HCT116 (cell line): ENCODE measurements around the gene IMMP2L. TPM values are rescaled to one million over a fixed set of nuclear protein-coding genes. Genes with fewer than 3 reads are reported as not detected.

ENCODE experiments used
- ATAC-seq: fragments of 200-7000 bp; cut with Tn5 transposase; 2 replicates; pipeline ENCODE4 v1.9.1; 2020; ENCODE audit warnings: mild to moderate bottlenecking, moderate library complexity
- BruUV-seq: library from RNA; stranded (reverse); fragments of 400-500 nt; replicated peaks from 2 replicates; lab custom pipeline; 2021; lab: Mats Ljungman, UMichigan
- CTCF ChIA-PET: fragments of 300-600 bp; sonication (Branson Sonifier 250); formaldehyde crosslinking; loops from one replicate; lab custom pipeline; 2021; ENCODE audit warnings: antibody characterized with exemption; lab: Charles Lee
- POLR2A ChIA-PET: fragments of 300-600, 350-600 bp; sonication (Branson Sonifier 250); formaldehyde crosslinking; loops from one replicate; lab custom pipeline; 2021; ENCODE audit warnings: antibody characterized with exemption; lab: Charles Lee
- RAD21 ChIA-PET, 2 experiments: fragments of 300-600 bp; sonication (Branson Sonifier 250); formaldehyde crosslinking; loops; one replicate each; lab custom pipeline; 2023; ENCODE audit warnings: low total read pairs in 2 of 2; ENCODE audit not compliant: uncharacterized antibody in 2 of 2, unreplicated experiment in 2 of 2, low non-redundant PET in 1 of 2; lab: Charles Lee
- DNase-seq: peaks from one replicate; pipeline ENCODE4 v3.0.0-alpha.2; 2010; ENCODE audit warnings: low read depth, low spot score
- H2AFZ ChIP-seq: fragments of 200-600 bp; shearing (Covaris generic), sonication (generic); 2 replicates; pipeline ENCODE4 v1.6.1; 2017; ENCODE audit warnings: low read depth, mixed run types, mixed read lengths, antibody characterized with exemption, low read length; ENCODE audit not compliant: poor library complexity, severe bottlenecking
- H3K27ac ChIP-seq: 2 replicates; pipeline ENCODE4 v1.5.1; 2012; ENCODE audit warnings: low read depth, low read length
- H3K27me3 ChIP-seq: fragments of 200-600 bp; sonication (generic); 2 replicates; pipeline ENCODE4 v1.6.1; 2016; ENCODE audit warnings: mixed run types, low read length, mixed read lengths; ENCODE audit not compliant: insufficient read depth
- H3K36me3 ChIP-seq, 2 experiments: fragments of 200-500 bp in 1 of 2; fragments of 200-600 bp in 1 of 2; sonication (Bioruptor generic) in 1 of 2; sonication (generic) in 1 of 2; 2 replicates each; pipeline versions ENCODE4 v1.5.1 to v1.6.1; 2014 to 2016; ENCODE audit warnings: low read length in 2 of 2, inconsistent platforms in 1 of 2, mixed read lengths in 1 of 2, mixed run types in 1 of 2; ENCODE audit not compliant: insufficient read depth in 2 of 2, control insufficient read depth in 1 of 2
- H3K4me1 ChIP-seq, 2 experiments: fragments of 200-600 bp in 1 of 2; sonication (generic) in 1 of 2; 2 replicates each; pipeline versions ENCODE4 v1.5.1 to v1.6.1; 2012 to 2017; ENCODE audit warnings: low read length in 2 of 2, inconsistent platforms in 1 of 2, mild to moderate bottlenecking in 1 of 2, mixed read lengths in 1 of 2, mixed run types in 1 of 2, moderate library complexity in 1 of 2; ENCODE audit not compliant: insufficient read depth in 2 of 2, control insufficient read depth in 1 of 2
- H3K4me2 ChIP-seq: fragments of 200-600 bp; sonication (generic); 2 replicates; pipeline ENCODE4 v1.6.1; 2017; ENCODE audit warnings: mixed run types, low read length, mixed read lengths
- H3K4me3 ChIP-seq, 2 experiments: fragments of 200-600 bp in 1 of 2; sonication (generic) in 1 of 2; replicated peaks in 1 of 2; 2 replicates each; pipeline ENCODE4 v1.5.1; 2011 to 2016; ENCODE audit warnings: low read length in 2 of 2, control low read depth in 1 of 2, low read depth in 1 of 2, mild to moderate bottlenecking in 1 of 2, mixed read lengths in 1 of 2, mixed run types in 1 of 2
- H3K79me2 ChIP-seq: fragments of 200-600 bp; sonication (generic); 2 replicates; pipeline ENCODE4 v1.6.1; 2017; ENCODE audit warnings: mild to moderate bottlenecking, mixed run types, low read length, moderate library complexity, mixed read lengths; ENCODE audit not compliant: insufficient read depth
- H3K9ac ChIP-seq: fragments of 200-600 bp; sonication (generic); 2 replicates; pipeline ENCODE4 v1.6.1; 2016; ENCODE audit warnings: low read length, mixed read lengths
- H3K9me2 ChIP-seq: fragments of 200-600 bp; sonication (generic), shearing (Covaris generic); 2 replicates; pipeline ENCODE4 v1.6.1; 2017; ENCODE audit warnings: mixed run types, mild to moderate bottlenecking, moderate library complexity; ENCODE audit not compliant: insufficient read depth
- H3K9me3 ChIP-seq, 2 experiments: fragments of 200-500 bp in 1 of 2; fragments of 200-600 bp in 1 of 2; sonication (Bioruptor generic) in 1 of 2; sonication (generic) in 1 of 2; 2 replicates each; pipeline ENCODE4 v1.6.1; 2014 to 2017; ENCODE audit warnings: low read length in 2 of 2, mixed read lengths in 2 of 2, inconsistent platforms in 1 of 2, low read depth in 1 of 2, mild to moderate bottlenecking in 1 of 2, mixed run types in 1 of 2, moderate library complexity in 1 of 2; ENCODE audit not compliant: control insufficient read depth in 1 of 2, insufficient read depth in 1 of 2
- H4K20me1 ChIP-seq: fragments of 200-600 bp; sonication (generic), shearing (Covaris generic); 2 replicates; pipeline ENCODE4 v1.6.1; 2017; ENCODE audit warnings: mixed run types, mild to moderate bottlenecking, moderate library complexity; ENCODE audit not compliant: insufficient read depth
- ATF3 ChIP-seq: IDR thresholded peaks from 2 replicates; pipeline ENCODE4 v1.6.1; 2012
- ELF1 ChIP-seq: IDR thresholded peaks from 2 replicates; pipeline ENCODE4 v1.6.1; 2012; ENCODE audit warnings: low read depth, borderline replicate concordance
- EZH2 ChIP-seq: fragments of 200-600 bp; sonication (generic); IDR thresholded peaks from 2 replicates; pipeline ENCODE4 v1.6.1; 2017; ENCODE audit warnings: antibody characterized with exemption, mixed run types
- FOSL1 ChIP-seq: IDR thresholded peaks from 2 replicates; pipeline ENCODE4 v1.6.1; 2012; ENCODE audit warnings: low read depth
- SIN3A ChIP-seq: IDR thresholded peaks from 2 replicates; pipeline ENCODE4 v1.6.1; 2012; ENCODE audit warnings: low read depth
- SRF ChIP-seq: IDR thresholded peaks from 2 replicates; pipeline ENCODE4 v1.6.1; 2012; ENCODE audit warnings: low read depth
- ZBTB33 ChIP-seq: IDR thresholded peaks from 2 replicates; pipeline ENCODE4 v1.6.1; 2011; ENCODE audit warnings: mild to moderate bottlenecking, low read length, moderate library complexity; ENCODE audit not compliant: insufficient replicate concordance; ENCODE audit errors: extremely low read depth
- intact Hi-C: fragments of 100-400 bp; cut with micrococcal nuclease; formaldehyde crosslinking; loops from 2 replicates; pipeline ENCODE4 v1.10.0; 2022
- total RNA-seq: library from RNA; stranded (reverse); gene quantifications from one replicate; pipeline ENCODE4 v1.2.1, GENCODE V29; 2021; ENCODE audit not compliant: unreplicated experiment

IMMP2L gene
- total RNA-seq, 1 experiment from 2014 or later: 21.1 TPM

- CTCF ChIA-PET: no interaction called here
- no peak for ATAC-seq
- POLR2A ChIA-PET: no interaction called here
These were observed 32.3 kb upstream of the IMMP2L start for GRCh38 chr7:111594602-111595001.

More at GRCh38 chr7:111594602-111595001, 32.3 kb upstream of the IMMP2L start:
- Histone ChIP-seq H3K27ac (no peak overlapping the region), H3K79me2 (no peaks in the 10 kb centered on the region), H3K27me3 (no peaks in the 10 kb centered on the region), H3K36me3 (no peaks in the 10 kb centered on the region), H3K9me3 (no peaks in the 10 kb centered on the region), H4K20me1 (no peaks in the 10 kb centered on the region), H3K4me2 (no peak overlapping the region), H3K4me3 (no peak overlapping the region), H2AFZ (no peak overlapping the region), H3K9me2 (no peaks in the 10 kb centered on the region), H3K4me1 (no peaks in the 10 kb centered on the region), H3K9ac (no peak overlapping the region)
- RAD21 ChIA-PET: no interaction called here
- TF ChIP-seq ELF1 (no peak), ZBTB33 (no peak), SRF (no peak), FOSL1 (no peak), ATF3 (no peak), EZH2 (no peak), SIN3A (no peak)
- no peak for DNase-seq
- BruUV-seq: no TSS peak
- intact Hi-C loops: no loop called here
